Ishikawa (cell line): Measurements from ENCODE around the gene ENC1.

Experiments used
- CEBPB ChIP-seq: IDR thresholded peaks from 2 replicates; pipeline ENCODE4 v1.6.1; 2012
- EGR1 ChIP-seq: IDR thresholded peaks from 2 replicates; pipeline ENCODE4 v1.6.1; 2012
- EP300 ChIP-seq: IDR thresholded peaks from 2 replicates; pipeline ENCODE4 v1.6.1; 2012; ENCODE audit warnings: borderline replicate concordance
- FOXM1 ChIP-seq: IDR thresholded peaks from 2 replicates; pipeline ENCODE4 v1.6.1; 2012; ENCODE audit warnings: low read depth, borderline replicate concordance
- MAX ChIP-seq: IDR thresholded peaks from 2 replicates; pipeline ENCODE4 v1.6.1; 2012
- RAD21 ChIP-seq: IDR thresholded peaks from 2 replicates; pipeline ENCODE4 v1.6.1; 2012; ENCODE audit warnings: low read depth
- REST ChIP-seq: IDR thresholded peaks from 2 replicates; pipeline ENCODE4 v1.6.1; 2012; ENCODE audit warnings: low read depth, mild to moderate bottlenecking
- TAF1 ChIP-seq: IDR thresholded peaks from 2 replicates; pipeline ENCODE4 v1.6.1; 2012; ENCODE audit warnings: low read depth, mild to moderate bottlenecking
- TCF12 ChIP-seq: IDR thresholded peaks from 2 replicates; pipeline ENCODE4 v1.6.1; 2012; ENCODE audit warnings: low read depth
- TEAD4 ChIP-seq: IDR thresholded peaks from 2 replicates; pipeline ENCODE4 v1.6.1; 2012
- YY1 ChIP-seq: IDR thresholded peaks from 2 replicates; pipeline ENCODE4 v1.6.1; 2012; ENCODE audit warnings: low read depth
- ZBTB7A ChIP-seq: IDR thresholded peaks from 2 replicates; pipeline ENCODE4 v1.6.1; 2012; ENCODE audit warnings: low read depth

DNA sequence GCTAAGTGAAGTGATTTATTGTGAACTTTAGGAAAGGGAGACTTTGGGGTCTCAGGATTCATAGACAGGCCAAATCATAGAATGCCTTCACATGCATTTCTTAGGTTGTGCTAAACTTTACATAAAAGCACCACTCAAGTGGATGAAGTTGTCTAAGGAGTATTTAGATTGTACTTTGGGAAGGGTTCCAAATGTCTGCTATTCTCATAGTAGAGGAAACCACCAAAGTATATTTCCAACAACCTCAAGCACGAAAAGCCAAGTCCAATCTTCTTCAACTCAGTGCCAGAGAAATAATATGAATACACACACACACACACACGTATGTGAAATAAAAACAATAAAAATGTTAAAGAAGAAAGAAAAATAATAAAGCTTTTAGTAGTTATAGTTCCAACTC lies 41.8 kb downstream of the ENC1 start:
- TF ChIP-seq ZBTB7A (no peak), REST (no peak), TAF1 (no peak), FOXM1 (no peak), RAD21 (no peak), EP300 (no peak), CEBPB (no peak), MAX (no peak), YY1 (no peak), TEAD4 (no peak), EGR1 (no peak), TCF12 (no peak)
